Naive B cell (primary cell): ENCODE data around the gene GDF10. TPM values are rescaled to one million over a fixed set of nuclear protein-coding genes. Genes with fewer than 3 reads are reported as not detected.

Experiments used
- ATAC-seq, 2 donors: fragments of 150-1000 bp; cut with Tn5 transposase; 2 replicates each; pipeline ENCODE4 v1.10.0; 2021; ENCODE audit warnings: low read depth in 2 of 2, mild to moderate bottlenecking in 2 of 2, moderate library complexity in 2 of 2
- DNase-seq: peaks from one replicate; pipeline ENCODE4 v3.0.0; 2022
- H3K27ac Mint-ChIP-seq, 6 donors: one replicate each; pipeline ENCODE4 v1.8.0; 2020 to 2022; ENCODE audit warnings: mild to moderate bottlenecking in 6 of 6, mixed read lengths in 6 of 6, moderate library complexity in 5 of 6, inconsistent platforms in 2 of 6
- H3K27me3 Mint-ChIP-seq, 3 donors: one replicate each; pipeline ENCODE4 v1.8.0; 2021 to 2022; ENCODE audit warnings: mixed read lengths in 3 of 3, mild to moderate bottlenecking in 1 of 3
- H3K36me3 Mint-ChIP-seq, 2 donors: one replicate each; pipeline ENCODE4 v1.8.0; 2020 to 2022; ENCODE audit warnings: mixed read lengths in 2 of 2, inconsistent platforms in 1 of 2, mild to moderate bottlenecking in 1 of 2
- H3K4me1 Mint-ChIP-seq, 3 donors: one replicate each; pipeline ENCODE4 v1.8.0; 2020 to 2022; ENCODE audit warnings: mixed read lengths in 3 of 3, inconsistent platforms in 1 of 3, mild to moderate bottlenecking in 1 of 3, moderate library complexity in 1 of 3
- H3K4me3 Mint-ChIP-seq, 8 donors: one replicate each; pipeline ENCODE4 v1.8.0; 2020 to 2022; ENCODE audit warnings: mild to moderate bottlenecking in 8 of 8, mixed read lengths in 8 of 8, moderate library complexity in 8 of 8, inconsistent platforms in 2 of 8
- H3K9me3 Mint-ChIP-seq, 7 donors: one replicate each; pipeline ENCODE4 v1.8.0; 2020 to 2022; ENCODE audit warnings: mixed read lengths in 7 of 7, mild to moderate bottlenecking in 5 of 7, inconsistent platforms in 2 of 7, moderate library complexity in 1 of 7
- polyA plus RNA-seq, 6 donors: library from polyadenylated mRNA; unstranded; fragments of 300-500 nt; fragmentation: Illumina TruSeq; gene quantifications; one replicate each; pipeline ENCODE4 v1.2.3, GENCODE V29; 2021; ENCODE audit warnings: low read depth in 6 of 6

GDF10 gene
- polyA plus RNA-seq, 6 donors from 2014 or later = not detected

DNA sequence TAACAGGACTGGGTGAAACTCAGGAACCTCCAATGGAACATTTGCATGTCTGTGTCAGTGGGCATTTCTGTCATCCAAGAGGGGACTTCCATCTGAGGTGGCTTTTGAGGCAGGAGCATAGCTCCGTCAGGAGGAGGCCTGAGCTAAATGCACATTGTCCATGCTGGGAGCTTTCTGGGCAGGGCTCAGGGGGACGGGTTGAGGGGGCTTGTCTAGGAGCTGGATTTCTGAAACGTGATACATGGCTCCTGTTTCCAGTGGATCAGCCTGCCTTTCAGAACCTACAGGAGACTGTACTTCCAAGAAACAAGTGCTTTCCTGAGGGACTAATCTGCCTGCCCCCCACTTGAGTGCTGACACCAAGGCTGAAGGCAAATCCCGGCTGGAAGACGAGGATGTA lies 40.5 kb upstream of the GDF10 start:
- ATAC-seq = no peak
- peak overlapping the region in 2 of 8 donors; percentile 51 to 68 for H3K4me3 Mint-ChIP-seq
- no peaks in the 10 kb centered on the region for H3K36me3 Mint-ChIP-seq
- DNase-seq = no peak
- H3K9me3 Mint-ChIP-seq = peaks cover 0 to 2% (median 0%) of the 10 kb centered on the region in 7 donors
- H3K4me1 Mint-ChIP-seq = peaks cover 45 to 75% (median 61%) of the 10 kb centered on the region in 3 donors
- peak overlapping the region; percentile 69 to 97 (median 94) for H3K27ac Mint-ChIP-seq
- no peaks in the 10 kb centered on the region for H3K27me3 Mint-ChIP-seq

- DNase-seq (no peak), ATAC-seq (peak; percentile 6 to 9)
- Mint-ChIP-seq H3K27me3 (no peaks in the 10 kb centered on the region), H3K36me3 (no peaks in the 10 kb centered on the region), H3K4me3 (peak overlapping the region; percentile 6 to 78 (median 55)), H3K4me1 (peaks cover 35 to 64% (median 50%) of the 10 kb centered on the region in 3 donors), H3K27ac (peak overlapping the region; percentile 92 to 97 (median 94)), H3K9me3 (peaks cover 0 to 5% (median 0%) of the 10 kb centered on the region in 7 donors)
Observed at GRCh38 chr10:47260505-47261111, 39.4 kb upstream of the GDF10 start.

DNA sequence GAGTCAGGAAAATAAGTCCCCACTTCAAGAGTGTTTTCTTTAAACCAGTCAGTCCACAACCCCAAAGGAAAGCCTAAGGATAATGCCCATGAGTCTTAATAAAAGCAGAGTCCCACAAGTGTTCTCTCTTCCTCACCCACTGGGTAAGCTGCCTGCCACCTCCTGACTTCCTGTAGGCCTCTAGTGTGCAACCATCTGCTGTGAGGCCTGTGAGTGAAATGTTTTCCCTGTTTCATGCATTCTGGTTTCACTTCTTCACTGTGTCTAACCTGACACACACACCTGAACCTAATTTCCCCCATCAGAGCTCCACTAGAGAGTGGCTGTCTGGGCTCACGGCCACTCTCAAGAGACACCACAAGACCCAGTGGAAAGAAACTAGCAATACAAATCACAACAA lies 38.9 kb upstream of the GDF10 start:
- H3K4me3 Mint-ChIP-seq = peak overlapping the region; percentile 6 to 78 (median 55)
- ATAC-seq (peak; percentile 94 to 96), DNase-seq (peak; percentile 75)
- H3K27me3 Mint-ChIP-seq = no peaks in the 10 kb centered on the region
- H3K9me3 Mint-ChIP-seq = peaks cover 0 to 6% (median 0%) of the 10 kb centered on the region in 7 donors
- H3K27ac Mint-ChIP-seq = peak overlapping the region; percentile 92 to 97 (median 94)
- H3K36me3 Mint-ChIP-seq = no peaks in the 10 kb centered on the region
- H3K4me1 Mint-ChIP-seq = peaks cover 35 to 63% (median 45%) of the 10 kb centered on the region in 3 donors

- Mint-ChIP-seq H3K4me1 (peaks cover 35 to 59% (median 42%) of the 10 kb centered on the region in 3 donors), H3K27me3 (no peaks in the 10 kb centered on the region), H3K4me3 (peak overlapping the region in 4 of 8 donors; percentile 55 to 78 (median 66))
Observed at GRCh38 chr10:47261556-47261955, 38.4 kb upstream of the GDF10 start.

DNA sequence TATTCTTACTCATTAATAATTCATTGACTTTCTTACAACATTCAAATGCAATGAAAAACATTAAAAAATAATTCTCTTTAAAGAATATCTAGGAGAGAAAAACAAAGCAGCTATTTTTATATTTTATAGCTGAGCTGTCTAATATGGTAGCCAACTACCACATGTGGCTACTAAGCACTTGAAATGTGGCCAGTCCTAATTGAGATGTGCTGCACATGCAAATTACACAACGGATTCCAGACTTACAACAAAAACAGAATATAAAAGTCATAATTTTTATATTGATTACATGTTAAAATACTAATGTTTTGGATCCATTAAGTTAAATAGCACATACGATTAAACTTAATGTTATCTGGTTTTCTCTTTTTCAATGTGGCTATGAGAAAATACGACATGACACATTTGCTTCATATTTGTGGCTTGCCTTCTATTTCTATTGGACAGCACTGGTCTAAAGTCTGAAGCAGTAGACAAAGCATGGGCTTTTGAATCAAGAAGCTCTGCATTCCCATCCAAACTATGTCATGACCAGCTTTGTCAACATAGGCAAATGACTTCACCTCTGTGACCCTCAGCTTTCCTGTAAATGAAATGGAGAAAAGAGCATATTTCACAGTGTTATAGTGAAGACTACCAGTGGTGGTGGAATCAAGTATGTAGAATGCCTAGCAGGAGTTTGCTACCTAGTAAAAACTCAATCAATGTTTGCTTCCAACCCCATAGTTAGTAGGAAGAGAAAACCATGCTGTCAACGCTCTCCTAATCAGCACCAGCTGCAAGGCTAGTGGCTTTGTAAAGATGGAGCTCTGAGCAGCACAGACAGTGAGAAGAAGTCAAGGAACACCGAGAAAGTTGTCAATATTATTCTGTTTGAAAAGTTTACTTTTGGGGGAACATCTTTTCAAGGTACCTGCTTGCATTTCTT lies 37.1 kb upstream of the GDF10 start:
- Mint-ChIP-seq H3K27ac (peak overlapping the region in 1 of 6 donors; percentile 8), H3K4me3 (no peak overlapping the region), H3K36me3 (no peaks in the 10 kb centered on the region), H3K4me1 (peaks cover 26 to 46% (median 32%) of the 10 kb centered on the region in 3 donors), H3K9me3 (peaks cover 0 to 4% (median 0%) of the 10 kb centered on the region in 7 donors), H3K27me3 (no peaks in the 10 kb centered on the region)
- ATAC-seq (no peak), DNase-seq (no peak)

More at GRCh38 chr10:47261556-47261955, 38.4 kb upstream of the GDF10 start:
- peak overlapping the region; percentile 13 to 97 (median 92) for H3K27ac Mint-ChIP-seq
- ATAC-seq (no peak), DNase-seq (no peak)
- no peaks in the 10 kb centered on the region for H3K36me3 Mint-ChIP-seq
- H3K9me3 Mint-ChIP-seq = peaks cover 0 to 6% (median 0%) of the 10 kb centered on the region in 7 donors

GRCh38 chr10:47264797-47265281 lies 35.2 kb upstream of the GDF10 start:
- Mint-ChIP-seq H3K27me3 (no peaks in the 10 kb centered on the region), H3K27ac (peak overlapping the region in 1 of 6 donors; percentile 39), H3K4me1 (peaks cover 21 to 26% (median 22%) of the 10 kb centered on the region in 3 donors), H3K36me3 (no peaks in the 10 kb centered on the region), H3K9me3 (peaks cover 0 to 4% (median 0%) of the 10 kb centered on the region in 7 donors), H3K4me3 (no peak overlapping the region)
- DNase-seq (no peak), ATAC-seq (no peak)

- no peaks in the 10 kb centered on the region for H3K36me3 Mint-ChIP-seq
- H3K27ac Mint-ChIP-seq = peak overlapping the region in 3 of 6 donors; percentile 26 to 62 (median 33)
- H3K27me3 Mint-ChIP-seq = no peaks in the 10 kb centered on the region
- ATAC-seq (no peak), DNase-seq (no peak)
- peaks cover 0 to 4% (median 0%) of the 10 kb centered on the region in 7 donors for H3K9me3 Mint-ChIP-seq
- peak overlapping the region in 1 of 8 donors; percentile 8 for H3K4me3 Mint-ChIP-seq
- peaks cover 3 to 9% (median 4%) of the 10 kb centered on the region in 3 donors for H3K4me1 Mint-ChIP-seq
Observed at GRCh38 chr10:47266602-47267001, 33.4 kb upstream of the GDF10 start.

GRCh38 chr10:47268696-47269095 lies 31.3 kb upstream of the GDF10 start:
- Mint-ChIP-seq H3K36me3 (no peaks in the 10 kb centered on the region), H3K4me1 (no peaks in the 10 kb centered on the region), H3K9me3 (peaks cover 0 to 17% (median 4%) of the 10 kb centered on the region in 7 donors), H3K27ac (no peak overlapping the region), H3K27me3 (peaks cover 0 to 3% (median 0%) of the 10 kb centered on the region in 3 donors), H3K4me3 (no peak overlapping the region)
- DNase-seq (no peak), ATAC-seq (no peak)

DNA sequence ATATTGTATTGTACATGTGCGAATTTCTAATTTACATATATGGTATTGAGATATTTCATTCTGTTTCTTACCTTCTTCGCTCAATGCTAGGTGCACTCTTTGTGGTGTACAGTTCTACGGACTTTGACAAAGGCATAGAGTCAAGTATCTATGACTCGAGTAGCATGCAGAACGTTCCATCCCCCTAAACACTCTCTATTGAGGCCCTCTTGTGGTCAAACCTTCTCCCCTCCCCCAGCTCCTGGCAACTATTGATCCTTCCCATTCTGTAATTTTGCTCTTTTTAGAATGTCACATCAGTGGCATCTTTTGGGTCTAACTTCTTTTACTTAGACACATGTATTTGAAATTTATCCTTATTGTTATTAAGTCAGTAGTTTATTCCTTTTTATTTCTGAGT lies 30.7 kb upstream of the GDF10 start:
- DNase-seq (no peak), ATAC-seq (no peak)
- H3K4me1 Mint-ChIP-seq = no peaks in the 10 kb centered on the region
- no peaks in the 10 kb centered on the region for H3K36me3 Mint-ChIP-seq
- peaks cover 0 to 17% (median 4%) of the 10 kb centered on the region in 7 donors for H3K9me3 Mint-ChIP-seq
- peak overlapping the region in 1 of 6 donors; percentile 64 for H3K27ac Mint-ChIP-seq
- H3K4me3 Mint-ChIP-seq = no peak overlapping the region
- peaks cover 0 to 7% (median 0%) of the 10 kb centered on the region in 3 donors for H3K27me3 Mint-ChIP-seq

DNA sequence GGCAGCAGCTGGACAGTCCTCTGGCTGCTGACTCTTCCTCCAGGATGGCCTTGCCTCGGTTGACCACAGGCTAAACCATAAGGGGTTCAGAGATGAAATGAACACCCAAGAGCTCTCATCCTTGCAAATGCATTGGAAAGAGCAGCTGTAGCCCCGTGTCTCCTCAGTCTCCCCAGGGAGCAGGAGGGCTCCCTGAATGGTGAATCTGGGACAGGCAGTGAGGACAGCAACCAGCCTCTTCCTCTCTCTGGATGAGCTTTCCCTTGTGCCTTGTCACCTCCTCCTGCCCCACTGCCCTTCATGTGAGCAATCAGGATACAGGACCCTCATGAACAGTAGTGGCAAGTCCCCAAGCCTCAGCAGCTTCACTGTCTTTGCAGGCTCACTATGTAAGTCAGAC lies 23.9 kb upstream of the GDF10 start:
- no peak for ATAC-seq
- Mint-ChIP-seq H3K9me3 (peaks cover 0 to 17% (median 1%) of the 10 kb centered on the region in 7 donors), H3K4me3 (no peak overlapping the region), H3K27me3 (peaks cover 16 to 25% (median 17%) of the 10 kb centered on the region in 3 donors), H3K27ac (no peak overlapping the region), H3K36me3 (no peaks in the 10 kb centered on the region), H3K4me1 (peaks cover 0 to 2% (median under 1%) of the 10 kb centered on the region in 3 donors)
- DNase-seq = no peak

DNA sequence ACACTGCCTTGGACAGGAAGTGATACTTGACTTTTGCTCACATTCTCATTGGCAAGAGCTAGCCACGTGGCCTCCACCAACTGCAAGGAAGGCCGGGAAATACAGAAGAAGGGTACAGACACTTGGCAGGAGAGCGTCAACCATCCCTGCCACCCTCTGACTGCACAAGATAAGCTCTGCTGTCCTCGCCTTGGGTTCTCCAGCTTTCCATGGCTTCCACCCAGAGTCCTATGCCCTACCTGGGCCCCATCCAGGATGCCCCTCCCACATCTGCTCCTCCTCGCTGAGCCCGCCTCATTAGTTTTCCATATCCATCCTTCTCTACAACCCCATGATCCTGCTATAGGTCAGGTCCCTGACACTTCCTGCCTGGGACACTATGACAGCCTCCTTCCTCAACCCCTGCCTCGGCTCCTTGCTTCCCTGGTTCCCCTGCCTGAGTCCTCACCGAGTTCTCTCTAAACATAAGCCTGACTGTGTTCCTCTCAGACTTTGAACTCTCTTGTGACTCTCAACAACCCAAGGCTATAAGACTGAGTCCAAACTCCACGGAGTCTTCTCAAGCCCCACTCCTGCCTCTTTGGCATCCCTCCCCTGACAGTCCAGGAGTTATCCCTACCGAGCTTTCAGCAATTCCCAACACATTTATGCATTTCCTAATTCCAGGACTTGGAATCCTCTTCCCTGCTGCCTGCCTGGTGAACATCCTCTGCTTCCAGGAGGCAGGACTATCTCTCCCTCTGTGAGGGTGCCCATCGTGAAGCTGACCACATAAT lies 23.2 kb upstream of the GDF10 start:
- peak overlapping the region in 1 of 6 donors; percentile 74 for H3K27ac Mint-ChIP-seq
- H3K27me3 Mint-ChIP-seq = peaks cover 16 to 25% (median 17%) of the 10 kb centered on the region in 3 donors
- H3K36me3 Mint-ChIP-seq = no peaks in the 10 kb centered on the region
- DNase-seq = no peak
- peaks cover 0 to 17% (median 1%) of the 10 kb centered on the region in 7 donors for H3K9me3 Mint-ChIP-seq
- peak overlapping the region in 1 of 8 donors; percentile 22 for H3K4me3 Mint-ChIP-seq
- peaks cover 0 to 7% (median 6%) of the 10 kb centered on the region in 3 donors for H3K4me1 Mint-ChIP-seq
- no peak for ATAC-seq

GRCh38 chr10:47277352-47278151 lies 22.4 kb upstream of the GDF10 start:
- Mint-ChIP-seq H3K4me1 (peaks cover 4 to 13% (median 13%) of the 10 kb centered on the region in 3 donors), H3K27ac (peak overlapping the region in 1 of 6 donors; percentile 74), H3K27me3 (peaks cover 16 to 25% (median 17%) of the 10 kb centered on the region in 3 donors), H3K36me3 (no peaks in the 10 kb centered on the region), H3K4me3 (no peak overlapping the region), H3K9me3 (peaks cover 0 to 11% (median 1%) of the 10 kb centered on the region in 7 donors)
- DNase-seq (no peak), ATAC-seq (no peak)
